ENCODE results near the gene PTPN23.
"Not testable (repeated sequence)": the region's sequence is repeated elsewhere in the genome, so short reads cannot be mapped to it uniquely, and the experiment has no call there.

PTPN23 gene

GRCh38 chr3:47441796-47442551 is 61.2 kb downstream of the PTPN23 start:
- no peak for DNase-seq (ENCODE audit: low read depth in 2 of 2)

GRCh38 chr3:47443611-47443995 is 62.8 kb downstream of the PTPN23 start:
- no peak for DNase-seq (ENCODE audit: low read depth in 2 of 2)

- no peak for DNase-seq (ENCODE audit: low read depth in 2 of 2)
These were observed 63.3 kb downstream of the PTPN23 start for GRCh38 chr3:47444103-47444502.

GRCh38 chr3:47452453-47453215 is 71.8 kb downstream of the PTPN23 start:
- no peak for DNase-seq (ENCODE audit: low read depth in 2 of 2)

GRCh38 chr3:47455806-47456452 is 75.1 kb downstream of the PTPN23 start:
- no peak for DNase-seq (ENCODE audit: low read depth in 2 of 2)

GRCh38 chr3:47456984-47457383 is 76.2 kb downstream of the PTPN23 start:
- DNase-seq (ENCODE audit: low read depth in 2 of 2), result no peak

GRCh38 chr3:47459534-47460085 is 78.8 kb downstream of the PTPN23 start:
- not testable (repeated sequence) for DNase-seq (ENCODE audit: low read depth in 2 of 2)

Measured in stimulated activated CD8-positive, alpha-beta memory T cell treated with anti-CD3 and anti-CD28 coated beads, Interleukin-2, amount 100 ng/mL, for 48 hours (primary cell).